Cardiac muscle cell (in vitro differentiated cells and primary cell): ENCODE measurements around the gene LRFN4. TPM values are rescaled to one million over a fixed set of nuclear protein-coding genes. Genes with fewer than 3 reads are reported as not detected.

Source experiments
- DNase-seq, 2 donors: peaks; one replicate each; pipeline versions ENCODE4 v3.0.0 to v3.0.0-alpha.2; 2010 to 2017; ENCODE audit warnings: low read depth in 1 of 2, low spot score in 1 of 2
- H3K27ac ChIP-seq: fragments of 200-600 bp; sonication (generic); 2 replicates; pipeline ENCODE4 v1.5.1; 2016
- H3K27me3 ChIP-seq: fragments of 200-600 bp; sonication (generic); 2 replicates; pipeline ENCODE4 v1.6.0; 2016; ENCODE audit warnings: control low read depth
- H3K36me3 ChIP-seq: fragments of 200-600 bp; sonication (generic); 2 replicates; pipeline ENCODE4 v1.5.1; 2016; ENCODE audit warnings: control low read depth
- H3K4me1 ChIP-seq: fragments of 200-600 bp; sonication (generic); 2 replicates; pipeline ENCODE4 v1.8.1; 2017; ENCODE audit warnings: low read depth, mild to moderate bottlenecking, mixed run types
- H3K4me3 ChIP-seq: fragments of 200-600 bp; sonication (generic); 2 replicates; pipeline ENCODE4 v1.5.1; 2016; ENCODE audit warnings: mild to moderate bottlenecking
- H3K9me3 ChIP-seq: fragments of 200-600 bp; sonication (generic); 2 replicates; pipeline ENCODE4 v1.5.1; 2017; ENCODE audit warnings: low read depth, mild to moderate bottlenecking, control low read depth
- polyA plus RNA-seq: library from polyadenylated mRNA; unstranded; fragments of >200 nt; fragmentation: Nextera tagmentation; extraction: Ambion mirVana; gene quantifications from 2 replicates; pipeline ENCODE4 v1.2.1, GENCODE V29; 2016
- total RNA-seq: library from RNA; depleted of rRNA; stranded (reverse); fragments of >200 nt; gene quantifications from 2 replicates; pipeline ENCODE4 v1.2.3, GENCODE V29; 2016
- TF ChIP-seq, protein P1 (sequence below): IDR thresholded peaks from 2 replicates; pipeline ENCODE4 v1.5.1; 2012; ENCODE audit warnings: low read depth, mild to moderate bottlenecking, low read length

The LRFN4 gene
- total and polyA plus RNA-seq, 2 experiments from 2014 or later, result 41.6 to 50.4 TPM

- no peaks in the 10 kb centered on the region for H3K9me3 ChIP-seq
- H3K36me3 ChIP-seq, result peaks cover 5% of the 10 kb centered on the region
- no peaks in the 10 kb centered on the region for H3K27me3 ChIP-seq
- H3K27ac ChIP-seq, result no peak overlapping the region
- no peak for DNase-seq
- H3K4me1 ChIP-seq, result peaks cover 11% of the 10 kb centered on the region
- H3K4me3 ChIP-seq, result no peak overlapping the region
- TF ChIP-seq, protein P1, sequence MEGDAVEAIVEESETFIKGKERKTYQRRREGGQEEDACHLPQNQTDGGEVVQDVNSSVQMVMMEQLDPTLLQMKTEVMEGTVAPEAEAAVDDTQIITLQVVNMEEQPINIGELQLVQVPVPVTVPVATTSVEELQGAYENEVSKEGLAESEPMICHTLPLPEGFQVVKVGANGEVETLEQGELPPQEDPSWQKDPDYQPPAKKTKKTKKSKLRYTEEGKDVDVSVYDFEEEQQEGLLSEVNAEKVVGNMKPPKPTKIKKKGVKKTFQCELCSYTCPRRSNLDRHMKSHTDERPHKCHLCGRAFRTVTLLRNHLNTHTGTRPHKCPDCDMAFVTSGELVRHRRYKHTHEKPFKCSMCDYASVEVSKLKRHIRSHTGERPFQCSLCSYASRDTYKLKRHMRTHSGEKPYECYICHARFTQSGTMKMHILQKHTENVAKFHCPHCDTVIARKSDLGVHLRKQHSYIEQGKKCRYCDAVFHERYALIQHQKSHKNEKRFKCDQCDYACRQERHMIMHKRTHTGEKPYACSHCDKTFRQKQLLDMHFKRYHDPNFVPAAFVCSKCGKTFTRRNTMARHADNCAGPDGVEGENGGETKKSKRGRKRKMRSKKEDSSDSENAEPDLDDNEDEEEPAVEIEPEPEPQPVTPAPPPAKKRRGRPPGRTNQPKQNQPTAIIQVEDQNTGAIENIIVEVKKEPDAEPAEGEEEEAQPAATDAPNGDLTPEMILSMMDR, result no peak
Measured at GRCh38 chr11:66846671-66847091, 10.2 kb upstream of the LRFN4 start.

- Histone ChIP-seq H3K27ac (no peak overlapping the region), H3K36me3 (peaks cover 5% of the 10 kb centered on the region), H3K4me1 (peaks cover 3% of the 10 kb centered on the region), H3K9me3 (no peaks in the 10 kb centered on the region), H3K4me3 (no peak overlapping the region), H3K27me3 (no peaks in the 10 kb centered on the region)
- DNase-seq, result no peak
- TF ChIP-seq, protein P1, result no peak
Measured at GRCh38 chr11:66847461-66848232, 9.2 kb upstream of the LRFN4 start.

GRCh38 chr11:66848671-66849500, 8.0 kb upstream of the LRFN4 start:
- peaks cover 5% of the 10 kb centered on the region for H3K36me3 ChIP-seq
- TF ChIP-seq, protein P1, result no peak
- H3K4me3 ChIP-seq, result no peak overlapping the region
- peaks cover 3% of the 10 kb centered on the region for H3K4me1 ChIP-seq
- no peak overlapping the region for H3K27ac ChIP-seq
- H3K27me3 ChIP-seq, result no peaks in the 10 kb centered on the region
- no peaks in the 10 kb centered on the region for H3K9me3 ChIP-seq
- no peak for DNase-seq

DNA sequence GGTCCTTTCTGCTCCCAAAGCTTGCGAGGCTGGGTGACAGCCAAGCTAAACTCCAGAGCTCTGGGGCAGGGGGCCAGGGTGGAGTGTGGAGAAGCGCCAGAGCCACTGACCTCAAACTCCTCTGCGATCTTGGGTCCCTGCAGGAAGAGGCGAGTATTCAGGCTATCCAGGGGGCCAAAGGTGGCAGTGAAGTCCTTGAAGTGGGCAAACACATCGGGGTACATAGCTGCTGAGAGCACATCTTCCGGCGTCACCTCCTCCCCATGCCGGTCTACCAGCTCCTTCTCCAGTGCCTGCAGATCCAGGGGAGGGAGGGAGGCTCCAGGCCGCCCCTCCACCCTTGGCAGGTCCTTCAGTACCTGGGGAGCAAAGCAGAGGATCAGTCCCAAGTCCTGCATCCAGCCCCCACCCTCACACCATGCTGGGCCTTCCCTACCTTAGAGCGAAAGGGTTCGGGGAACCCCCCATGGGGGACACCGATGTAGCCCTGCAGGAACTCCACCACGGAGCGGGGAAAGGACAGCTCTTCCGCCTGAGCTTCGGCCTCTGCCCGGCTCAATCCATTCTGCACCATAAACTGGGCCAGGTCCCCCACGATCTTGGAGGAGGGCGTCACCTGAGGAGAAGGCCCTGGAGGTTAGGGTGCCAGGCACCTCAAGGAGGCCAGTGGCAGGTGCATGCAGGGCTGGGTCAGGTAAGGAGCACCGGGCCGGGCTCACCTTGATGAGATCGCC, 7.2 kb upstream of the LRFN4 start:
- Histone ChIP-seq H3K27me3 (no peaks in the 10 kb centered on the region), H3K9me3 (no peaks in the 10 kb centered on the region), H3K4me1 (no peaks in the 10 kb centered on the region), H3K27ac (no peak overlapping the region), H3K36me3 (peaks cover 5% of the 10 kb centered on the region), H3K4me3 (no peak overlapping the region)
- DNase-seq, result no peak
- TF ChIP-seq, protein P1, result no peak

DNA sequence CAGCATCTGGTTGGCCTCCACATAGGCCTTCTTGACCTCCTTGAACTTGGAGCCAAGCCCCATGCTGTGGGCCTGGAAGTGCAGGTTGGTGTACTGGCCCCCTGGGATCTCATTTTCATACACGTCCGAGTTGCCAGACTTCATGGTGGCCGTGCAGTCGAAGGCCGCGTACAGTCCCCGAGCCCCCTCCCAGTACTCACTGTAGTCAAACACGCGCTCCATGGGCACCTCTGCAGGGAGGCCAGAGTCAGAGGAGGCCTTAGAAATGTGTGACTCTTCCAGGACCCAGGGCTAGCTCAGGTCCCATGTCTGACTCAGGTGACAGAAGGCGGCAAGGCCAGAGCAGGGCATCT, 6.7 kb upstream of the LRFN4 start:
- H3K27me3 ChIP-seq, result no peaks in the 10 kb centered on the region
- H3K36me3 ChIP-seq, result peaks cover 4% of the 10 kb centered on the region
- TF ChIP-seq, protein P1, result no peak
- H3K27ac ChIP-seq, result no peak overlapping the region
- no peak for DNase-seq
- H3K9me3 ChIP-seq, result no peaks in the 10 kb centered on the region
- H3K4me1 ChIP-seq, result peaks cover under 1% of the 10 kb centered on the region
- H3K4me3 ChIP-seq, result no peak overlapping the region
